CD4-positive, alpha-beta T cell (primary cell): ENCODE measurements around the gene SH2D7. TPM values are rescaled to one million over a fixed set of nuclear protein-coding genes. Genes with fewer than 3 reads are reported as not detected.
A peak's percentile ranks its signal among the peaks of the same experiment; 100 is the strongest.

ENCODE experiments used
- ATAC-seq: fragments of 200-7000 bp; cut with Tn5 transposase; one replicate; pipeline ENCODE4 v1.10.0; 2022; ENCODE audit warnings: mild to moderate bottlenecking; ENCODE audit not compliant: poor library complexity
- CTCF ChIA-PET: fragments of 350-600 bp; sonication (Branson Sonifier 250); formaldehyde crosslinking; loops from one replicate; lab custom pipeline; 2021; ENCODE audit warnings: antibody characterized with exemption, inconsistent platforms; lab: Charles Lee
- POLR2A ChIA-PET: fragments of 350-600 bp; sonication (Branson Sonifier 250); formaldehyde crosslinking; loops from one replicate; lab custom pipeline; 2021; ENCODE audit warnings: antibody characterized with exemption, inconsistent platforms; lab: Charles Lee
- DNase-seq, 14 experiments: peaks; one replicate each; pipeline ENCODE4 v3.0.0-alpha.2; 2013 to 2020; ENCODE audit warnings: mixed read lengths in 2 of 14
- H3K27ac ChIP-seq, 2 donors: one replicate each; pipeline versions ENCODE4 v1.5.1 to v1.7.0; 2013; ENCODE audit warnings: low read length in 2 of 2, low read depth in 1 of 2, mild to moderate bottlenecking in 1 of 2
- H3K27me3 ChIP-seq, 2 experiments: 1 replicate in 1 of 2; 2 replicates in 1 of 2; pipeline versions ENCODE4 v1.6.1 to v1.7.0; 2013; ENCODE audit warnings: low read length in 2 of 2, control low read depth in 1 of 2, mild to moderate bottlenecking in 1 of 2, moderate library complexity in 1 of 2; ENCODE audit not compliant: insufficient read depth in 2 of 2, control insufficient read depth in 1 of 2
- H3K36me3 ChIP-seq: one replicate; pipeline ENCODE4 v1.6.1; 2013; ENCODE audit warnings: low read length, control low read depth; ENCODE audit not compliant: insufficient read depth
- H3K4me1 ChIP-seq: one replicate; pipeline ENCODE4 v1.6.1; 2013; ENCODE audit warnings: low read length, control low read depth; ENCODE audit not compliant: insufficient read depth
- H3K4me3 ChIP-seq: one replicate; pipeline ENCODE4 v1.5.1; 2013; ENCODE audit warnings: mild to moderate bottlenecking, low read length, moderate library complexity
- H3K9me3 ChIP-seq, 2 experiments: 1 replicate in 1 of 2; 2 replicates in 1 of 2; pipeline versions ENCODE4 v1.6.1 to v1.7.0; 2013; ENCODE audit warnings: low read length in 2 of 2, mild to moderate bottlenecking in 2 of 2, control low read depth in 1 of 2, moderate library complexity in 1 of 2; ENCODE audit not compliant: control insufficient read depth in 1 of 2, insufficient read depth in 1 of 2
- H3K27ac Mint-ChIP-seq: one replicate; pipeline ENCODE4 v1.8.0; 2020; ENCODE audit warnings: mixed read lengths
- H3K27me3 Mint-ChIP-seq: one replicate; pipeline ENCODE4 v1.8.0; 2021; ENCODE audit warnings: mixed read lengths
- H3K36me3 Mint-ChIP-seq: one replicate; pipeline ENCODE4 v1.8.0; 2021; ENCODE audit warnings: low read depth, mixed read lengths
- H3K4me1 Mint-ChIP-seq: one replicate; pipeline ENCODE4 v1.8.0; 2021; ENCODE audit warnings: low read depth, mixed read lengths
- H3K4me3 Mint-ChIP-seq: one replicate; pipeline ENCODE4 v1.8.0; 2020; ENCODE audit warnings: mild to moderate bottlenecking, mixed read lengths
- H3K9me3 Mint-ChIP-seq: one replicate; pipeline ENCODE4 v1.8.0; 2020; ENCODE audit warnings: mixed read lengths
- CTCF ChIP-seq: fragments of 200-600 bp; IDR thresholded peaks from one replicate; pipeline ENCODE4 v1.8.0; 2022; ENCODE audit warnings: antibody characterized with exemption, mild to moderate bottlenecking
- intact Hi-C, 2 experiments: fragments of 100-400 bp; cut with DNase I in 1 of 2; cut with micrococcal nuclease in 1 of 2; formaldehyde crosslinking; loops; one replicate each; pipeline versions ENCODE4 v1.15.1 to v1.9.0; 2023 to 2025; cut with DNase I, micrococcal nuclease
- total RNA-seq, 174 experiments: library from RNA in 2 of 174; stranded (reverse) in 2 of 174; gene quantifications; one replicate each; pipeline ENCODE4 v1.2.3 and lab custom pipeline; 2021 to 2026

Gene SH2D7
- total RNA-seq, 2 experiments from 2014 or later = not detected

- CTCF ChIA-PET = interaction anchor here (0.6 to 1.2 kb wide), 4 partner anchors 9 to 60 kb away, joined by 3 to 4 read pairs (median 3); no protein-coding TSS in a partner anchor
- Mint-ChIP-seq H3K36me3 (no peaks in the 10 kb centered on the region), H3K27ac (peak overlapping the region; percentile 84), H3K4me3 (peak overlapping the region; percentile 65), H3K4me1 (peaks cover 62% of the 10 kb centered on the region), H3K27me3 (no peaks in the 10 kb centered on the region), H3K9me3 (no peaks in the 10 kb centered on the region)
- POLR2A ChIA-PET = interaction anchor here (1.9 to 14.1 kb wide), 5 partner anchors 9 to 24 kb away, joined by 4 to 304 read pairs (median 10); partner anchors contain the start of gene TBC1D2B
- ATAC-seq (no peak), DNase-seq (peak in 1 of 14 experiments; percentile 10)
- intact Hi-C loops = loop anchor here in 1 of 2 experiments (2.0 kb wide), 1 partner anchor 14 kb away; no protein-coding TSS in a partner anchor
- H3K9me3 ChIP-seq = no peaks in the 10 kb centered on the region
- H3K27me3 ChIP-seq = no peaks in the 10 kb centered on the region
- H3K27ac ChIP-seq = peak overlapping the region in 1 of 2 donors; percentile 6
- no peak overlapping the region for H3K4me3 ChIP-seq
- H3K4me1 ChIP-seq = peaks cover 86% of the 10 kb centered on the region
- H3K36me3 ChIP-seq = no peaks in the 10 kb centered on the region
- TF ChIP-seq CTCF = no peak
Observed at GRCh38 chr15:78059110-78059839, 33.1 kb upstream of the SH2D7 start.

GRCh38 chr15:78060232-78060631 lies 32.1 kb upstream of the SH2D7 start:
- ATAC-seq (no peak), DNase-seq (peak in 2 of 14 experiments; percentile 16 to 30)
- Mint-ChIP-seq H3K27ac (peak overlapping the region; percentile 84), H3K4me1 (peaks cover 53% of the 10 kb centered on the region), H3K4me3 (peak overlapping the region; percentile 65), H3K27me3 (no peaks in the 10 kb centered on the region), H3K9me3 (no peaks in the 10 kb centered on the region), H3K36me3 (no peaks in the 10 kb centered on the region)
- no peak for TF ChIP-seq CTCF
- ChIA-PET CTCF (interaction anchor here (0.7 to 1.2 kb wide), 2 partner anchors 8 to 60 kb away, joined by 3 read pairs; no protein-coding TSS in a partner anchor), POLR2A (interaction anchor here (0.7 to 14.1 kb wide), 7 partner anchors 9 to 26 kb away, joined by 3 to 304 read pairs (median 10); partner anchors contain the start of gene TBC1D2B)
- Histone ChIP-seq H3K4me3 (no peak overlapping the region), H3K27ac (peak overlapping the region in 1 of 2 donors; percentile 6), H3K36me3 (no peaks in the 10 kb centered on the region), H3K9me3 (no peaks in the 10 kb centered on the region), H3K27me3 (no peaks in the 10 kb centered on the region), H3K4me1 (peaks cover 87% of the 10 kb centered on the region)
- intact Hi-C loops = no loop called here

- H3K9me3 ChIP-seq = no peaks in the 10 kb centered on the region
- no peaks in the 10 kb centered on the region for H3K27me3 ChIP-seq
- ATAC-seq (peak; percentile 80), DNase-seq (peak in 7 of 14 experiments; percentile 29 to 70 (median 53))
- H3K4me3 Mint-ChIP-seq = peak overlapping the region; percentile 79
- intact Hi-C loops = no loop called here
- POLR2A ChIA-PET = interaction anchor here (0.9 to 3.7 kb wide), 6 partner anchors 10 to 27 kb away, joined by 3 to 40 read pairs (median 16); no protein-coding TSS in a partner anchor
- no peaks in the 10 kb centered on the region for H3K36me3 ChIP-seq
- H3K4me3 ChIP-seq = peak overlapping the region; percentile 35
- H3K9me3 Mint-ChIP-seq = no peaks in the 10 kb centered on the region
- no peaks in the 10 kb centered on the region for H3K36me3 Mint-ChIP-seq
- no peaks in the 10 kb centered on the region for H3K27me3 Mint-ChIP-seq
- peaks cover 87% of the 10 kb centered on the region for H3K4me1 ChIP-seq
- peak overlapping the region; percentile 27 to 43 for H3K27ac ChIP-seq
- H3K4me1 Mint-ChIP-seq = peaks cover 35% of the 10 kb centered on the region
- TF ChIP-seq CTCF = no peak
- no peak overlapping the region for H3K27ac Mint-ChIP-seq
- CTCF ChIA-PET = interaction anchor here (1.1 to 2.4 kb wide), 5 partner anchors 10 to 46 kb away, joined by 3 to 9 read pairs (median 9); no protein-coding TSS in a partner anchor
Observed at GRCh38 chr15:78061963-78062427, 30.4 kb upstream of the SH2D7 start.
